ENCODE results near the gene SH2D7.
"Not testable (repeated sequence)": the region's sequence is repeated elsewhere in the genome, so short reads cannot be mapped to it uniquely, and the experiment has no call there.

SH2D7 gene

DNA sequence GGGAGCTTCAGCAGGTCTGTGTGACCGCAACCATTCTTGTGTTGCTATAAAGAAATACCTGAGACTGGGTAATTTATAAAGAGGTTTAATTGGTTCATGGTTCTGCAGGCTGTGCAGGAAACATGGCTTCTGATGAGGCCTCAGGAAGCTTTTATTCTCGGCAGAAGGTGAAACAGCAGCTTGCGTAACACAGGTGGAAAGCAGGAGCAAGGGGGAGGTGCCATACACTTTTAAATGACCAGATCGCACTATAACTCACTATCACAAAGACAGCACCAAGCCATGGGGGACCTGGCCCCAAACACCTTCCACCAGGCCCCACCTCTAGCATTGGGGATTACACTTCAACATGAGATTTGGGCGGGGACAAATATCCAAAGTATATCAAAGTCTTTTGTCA, 47.2 kb downstream of the SH2D7 start:
- no peak for DNase-seq (ENCODE audit: low read depth, low spot score)

- no peak for DNase-seq (ENCODE audit: low read depth, low spot score)
These were observed 47.9 kb downstream of the SH2D7 start for GRCh38 chr15:78140292-78140691.

GRCh38 chr15:78142332-78142731, 50.0 kb downstream of the SH2D7 start:
- DNase-seq (ENCODE audit: low read depth, low spot score): no peak

- no peak for DNase-seq (ENCODE audit: low read depth, low spot score)
These were observed 54.2 kb downstream of the SH2D7 start for GRCh38 chr15:78146425-78147154.

DNA sequence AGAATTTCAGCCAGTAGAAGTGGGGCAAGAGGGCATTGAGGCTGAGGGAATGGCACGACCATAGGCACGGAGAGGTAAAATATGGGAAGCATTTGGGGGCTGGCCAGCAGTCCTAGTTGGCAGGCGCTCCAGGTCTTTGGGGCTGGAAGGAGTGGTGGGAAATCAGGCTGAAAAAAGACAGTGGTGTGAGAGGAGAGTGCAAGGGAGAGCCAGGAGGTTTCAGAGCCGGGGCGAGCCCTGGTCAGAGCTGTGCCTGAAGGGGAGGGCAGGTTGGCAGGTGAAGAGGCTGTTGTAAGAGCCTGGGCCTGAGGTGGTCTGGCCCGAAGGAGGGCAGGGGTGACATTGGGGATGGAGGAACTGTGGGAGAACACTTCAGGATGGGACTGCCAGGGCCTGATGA, 55.2 kb downstream of the SH2D7 start:
- DNase-seq (ENCODE audit: low read depth, low spot score): no peak

GRCh38 chr15:78148392-78149067, 56.2 kb downstream of the SH2D7 start:
- no peak for DNase-seq (ENCODE audit: low read depth, low spot score)

GRCh38 chr15:78149068-78149804, 56.9 kb downstream of the SH2D7 start, which contains the start of gene IDH3A:
Gene IDH3A (plus strand): TSS chr15:78149362. CDS start chr15:78149404, 42 bp downstream.
- peak; percentile 98 for DNase-seq (ENCODE audit: low read depth, low spot score)

DNA sequence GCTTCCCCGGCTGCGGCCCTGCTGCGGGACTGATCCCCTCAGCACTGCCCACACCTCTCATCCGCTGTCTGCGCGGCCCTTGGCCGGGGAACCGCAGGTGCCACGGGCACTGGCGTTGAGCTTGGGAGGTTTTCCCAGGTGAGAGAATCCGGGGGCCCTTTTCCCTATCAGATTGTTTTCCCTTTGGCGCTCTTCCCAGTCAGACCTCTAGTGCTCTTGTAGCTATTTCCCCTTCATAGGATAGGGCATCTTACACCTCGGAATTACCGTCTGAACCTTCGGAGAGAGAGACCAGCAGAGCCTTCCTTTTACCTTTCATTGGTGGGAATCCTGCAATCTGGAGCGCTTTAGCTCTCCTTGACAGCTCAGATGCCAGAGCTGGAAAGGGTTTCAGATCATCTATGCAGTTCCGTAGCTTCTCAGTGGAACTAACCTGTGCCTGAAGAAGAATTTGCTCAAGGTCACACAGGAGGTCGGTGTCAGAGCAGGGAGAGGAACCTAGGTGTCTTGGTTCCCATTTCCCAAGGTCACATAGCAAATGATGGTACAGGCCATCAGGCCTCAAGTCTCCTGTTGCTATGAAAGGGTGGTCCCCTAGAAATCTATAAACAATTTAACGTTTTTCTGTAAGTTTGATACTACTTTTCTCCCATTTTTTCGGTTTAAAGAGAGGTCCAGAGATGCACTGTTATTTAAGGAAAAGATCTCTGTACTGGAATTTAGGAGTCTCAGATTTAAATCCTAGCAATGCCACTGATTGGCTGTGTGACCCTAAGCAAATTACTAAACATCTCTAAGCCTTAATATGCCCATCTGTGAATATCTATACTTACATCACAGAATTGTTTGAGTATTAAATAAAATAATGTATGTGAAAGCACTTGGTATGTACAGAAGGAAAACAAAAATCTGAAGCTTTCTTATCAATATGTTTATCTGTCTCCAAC, 57.7 kb downstream of the SH2D7 start:
- DNase-seq (ENCODE audit: low read depth, low spot score): no peak

DNA sequence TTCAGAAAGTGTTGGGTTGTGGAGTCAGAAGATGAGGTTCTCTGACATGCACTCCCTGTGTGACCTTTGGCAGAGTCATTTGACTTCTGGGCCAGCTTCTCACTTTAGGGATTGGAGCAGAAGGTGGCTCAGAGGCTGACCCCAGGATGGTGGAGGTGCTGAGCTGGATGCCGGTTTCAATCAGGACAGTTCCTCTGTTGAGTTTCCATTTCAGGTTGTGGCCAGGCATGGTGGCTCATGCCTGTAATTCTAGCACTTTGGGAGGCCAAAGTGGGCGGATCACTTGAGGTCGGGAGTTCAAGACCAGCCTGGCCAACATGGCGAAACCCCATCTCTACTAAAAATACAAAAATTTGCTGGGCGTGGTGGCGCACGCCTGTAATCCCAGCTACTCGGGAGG, 58.7 kb downstream of the SH2D7 start:
- DNase-seq (ENCODE audit: low read depth, low spot score): not testable (repeated sequence)

Data from activated CD4-positive, CD25-positive, alpha-beta regulatory T cell treated with anti-CD3 and anti-CD28 coated beads, Interleukin-2, amount 50 U/mL, for 16 hours (primary cell).